AG10803 (cell line): Measurements from ENCODE around the gene APEX1.
A peak's percentile ranks its signal among the peaks of the same experiment; 100 is the strongest.

Source experiments
- DNase-seq: peaks from one replicate; pipeline ENCODE4 v3.0.0; 2010; ENCODE audit warnings: low read depth
- H3K4me3 ChIP-seq: 2 replicates; pipeline ENCODE4 v1.5.1; 2011; ENCODE audit warnings: mild to moderate bottlenecking, low read length, control low read depth
- CTCF ChIP-seq: conservative IDR thresholded peaks from 2 replicates; pipeline ENCODE4 v1.5.1; 2011; ENCODE audit warnings: mild to moderate bottlenecking, low read length, control low read depth, inconsistent platforms

The APEX1 gene

GRCh38 chr14:20454516-20455354 lies at the start of gene APEX1, which contains the start of gene OSGEP:
APEX1 (plus strand) TSS chr14:20455226; CDS start chr14:20455646, 420 bp downstream.
OSGEP (minus strand) TSS chr14:20454812; CDS start chr14:20454683, 129 bp downstream.
- peak within 1 kb of the TSS; percentile 77 for H3K4me3 ChIP-seq
- peak; percentile 98 for DNase-seq
- TF ChIP-seq CTCF = no peak

GRCh38 chr14:20409226-20409625 lies 45.8 kb upstream of the APEX1 start:
- peak; percentile 45 for DNase-seq
- H3K4me3 ChIP-seq = no peak overlapping the region
- TF ChIP-seq CTCF = no peak

- H3K4me3 ChIP-seq = peak overlapping the region; percentile 96
- no peak for TF ChIP-seq CTCF
- DNase-seq = no peak
Measured at GRCh38 chr14:20412411-20412810, 42.6 kb upstream of the APEX1 start.

- TF ChIP-seq CTCF = no peak
- DNase-seq = peak; percentile 76
Measured at GRCh38 chr14:20412876-20413743, 41.9 kb upstream of the APEX1 start, which contains the start of gene TEP1. TEP1 (minus strand) TSS chr14:20413501; CDS start chr14:20408439, 5,062 bp downstream.

GRCh38 chr14:20413744-20414082 lies 41.3 kb upstream of the APEX1 start:
- TF ChIP-seq CTCF = no peak
- no peak for DNase-seq
- peak overlapping the region; percentile 96 for H3K4me3 ChIP-seq

More at GRCh38 chr14:20412876-20413743, 41.9 kb upstream of the APEX1 start, which contains the start of gene TEP1:
- peak within 1 kb of the TSS; percentile 96 for H3K4me3 ChIP-seq

GRCh38 chr14:20415782-20416206 lies 39.2 kb upstream of the APEX1 start:
- peak; percentile 80 for TF ChIP-seq CTCF
- peak; percentile 58 for DNase-seq
- no peak overlapping the region for H3K4me3 ChIP-seq
